GM18873 (cell line): Measurements from ENCODE around the gene PHF13.
"Not testable (repeated sequence)": the region's sequence is repeated elsewhere in the genome, so short reads cannot be mapped to it uniquely, and the experiment has no call there.

Experiments used
- ATAC-seq: cut with Tn5 transposase; IDR thresholded peaks from one replicate; pipeline ENCODE4 v1.9.1; 2021; ENCODE audit warnings: mild to moderate bottlenecking, moderate library complexity, moderate number of reproducible peaks; ENCODE audit not compliant: unreplicated experiment, low FRiP score

The PHF13 gene

DNA sequence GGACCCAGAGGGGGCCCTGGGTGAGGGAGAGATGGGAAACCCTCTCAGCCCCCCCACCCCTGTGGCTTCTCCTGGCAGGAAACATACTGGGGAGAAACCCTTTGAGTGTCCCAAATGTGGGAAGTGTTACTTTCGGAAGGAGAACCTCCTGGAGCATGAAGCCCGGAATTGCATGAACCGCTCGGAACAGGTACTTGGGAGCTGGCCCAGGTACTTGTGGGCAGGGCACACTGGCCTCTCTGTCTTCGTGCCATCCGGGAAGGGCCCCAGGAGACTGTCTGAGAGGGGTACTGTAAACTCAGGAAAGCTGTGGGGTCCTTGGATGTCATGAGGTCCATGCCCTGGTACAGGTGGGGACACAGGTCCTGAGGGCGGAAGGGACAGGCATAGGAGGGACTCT lies 27.7 kb upstream of the PHF13 start:
- ATAC-seq = no peak

GRCh38 chr1:6586404-6586816 lies 27.1 kb upstream of the PHF13 start:
- ATAC-seq = no peak

DNA sequence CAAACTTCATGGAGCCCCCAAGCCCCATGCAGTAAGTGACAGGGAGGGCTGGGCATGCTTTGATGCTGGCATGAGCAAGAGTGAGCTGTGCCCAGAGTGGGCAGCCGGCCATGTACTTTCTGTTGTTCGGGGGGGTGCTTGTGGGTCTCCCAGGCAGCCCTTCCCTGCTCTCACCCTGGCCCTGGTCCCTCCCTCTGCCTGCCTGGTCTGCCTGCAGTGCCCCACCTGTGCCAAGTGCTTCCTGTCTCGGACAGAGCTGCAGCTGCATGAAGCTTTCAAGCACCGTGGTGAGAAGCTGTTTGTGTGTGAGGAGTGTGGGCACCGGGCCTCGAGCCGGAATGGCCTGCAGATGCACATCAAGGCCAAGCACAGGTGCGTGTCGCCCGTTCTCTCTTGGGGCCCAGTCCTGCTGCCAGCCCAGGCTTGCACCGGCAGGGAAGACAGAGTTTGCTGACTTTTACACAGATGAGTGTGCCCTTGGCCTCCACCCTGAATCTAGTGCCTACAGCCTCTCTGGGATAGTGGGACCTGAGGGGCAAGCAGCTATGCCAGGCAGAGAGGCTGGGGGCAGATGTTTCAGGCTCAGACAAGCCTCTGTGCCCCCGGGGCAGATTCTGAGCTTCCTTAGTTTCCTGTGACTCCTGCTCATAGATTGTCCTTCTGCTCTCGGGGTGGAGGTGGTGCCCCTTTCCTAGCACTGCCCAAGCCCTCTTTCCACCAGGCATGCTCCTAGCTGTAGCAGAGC lies 26.1 kb upstream of the PHF13 start:
- no peak for ATAC-seq

DNA sequence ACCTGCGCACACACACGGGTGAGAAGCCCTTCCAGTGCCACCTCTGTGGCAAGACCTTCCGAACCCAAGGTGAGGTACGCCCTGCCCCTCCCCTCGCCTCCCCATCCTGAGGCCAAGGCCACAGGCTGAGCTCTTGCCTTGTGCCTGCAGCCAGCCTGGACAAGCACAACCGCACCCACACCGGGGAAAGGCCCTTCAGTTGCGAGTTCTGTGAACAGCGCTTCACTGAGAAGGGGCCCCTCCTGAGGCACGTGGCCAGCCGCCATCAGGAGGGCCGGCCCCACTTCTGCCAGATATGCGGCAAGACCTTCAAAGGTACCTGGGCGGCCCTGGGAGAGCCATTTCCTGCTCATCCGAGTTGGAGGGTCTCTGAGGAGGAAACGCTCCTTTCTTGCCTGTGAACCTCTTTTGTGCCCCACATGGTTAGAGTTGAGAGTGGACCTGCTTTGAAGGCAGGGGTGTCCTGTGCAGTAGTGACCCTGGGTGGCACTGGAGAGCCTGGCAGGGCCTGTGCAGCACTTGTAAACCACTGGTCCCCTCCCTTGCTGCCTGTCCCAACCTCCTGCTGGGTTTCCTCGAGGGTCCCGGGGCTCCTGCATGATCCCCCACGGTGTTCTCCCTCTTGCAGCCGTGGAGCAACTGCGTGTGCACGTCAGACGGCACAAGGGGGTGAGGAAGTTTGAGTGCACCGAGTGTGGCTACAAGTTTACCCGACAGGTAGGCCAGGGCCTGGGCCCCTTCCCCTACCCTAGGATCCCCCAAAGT lies 25.2 kb upstream of the PHF13 start:
- no peak for ATAC-seq

- no peak for ATAC-seq
Measured at GRCh38 chr1:6588893-6589520, 24.5 kb upstream of the PHF13 start.

DNA sequence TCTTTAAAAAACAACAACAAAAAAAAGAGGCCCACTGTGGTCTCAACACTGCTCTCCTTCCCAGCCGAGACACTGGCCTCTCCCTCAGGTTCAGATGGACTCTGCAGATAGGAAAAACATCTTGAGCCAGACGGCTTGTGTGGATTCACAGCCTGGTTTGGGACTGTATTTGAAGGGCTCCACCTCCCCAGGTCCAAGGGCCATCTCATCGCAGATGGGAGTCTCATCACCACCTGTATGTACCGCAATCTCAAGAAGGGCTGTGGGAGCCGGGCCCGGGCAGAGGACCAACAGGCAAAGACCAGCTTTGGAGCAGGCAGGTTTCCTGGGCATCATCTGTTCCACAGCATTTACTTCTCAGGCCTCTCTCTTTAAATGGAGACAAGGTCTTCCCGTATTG lies 23.5 kb upstream of the PHF13 start:
- ATAC-seq = no peak

DNA sequence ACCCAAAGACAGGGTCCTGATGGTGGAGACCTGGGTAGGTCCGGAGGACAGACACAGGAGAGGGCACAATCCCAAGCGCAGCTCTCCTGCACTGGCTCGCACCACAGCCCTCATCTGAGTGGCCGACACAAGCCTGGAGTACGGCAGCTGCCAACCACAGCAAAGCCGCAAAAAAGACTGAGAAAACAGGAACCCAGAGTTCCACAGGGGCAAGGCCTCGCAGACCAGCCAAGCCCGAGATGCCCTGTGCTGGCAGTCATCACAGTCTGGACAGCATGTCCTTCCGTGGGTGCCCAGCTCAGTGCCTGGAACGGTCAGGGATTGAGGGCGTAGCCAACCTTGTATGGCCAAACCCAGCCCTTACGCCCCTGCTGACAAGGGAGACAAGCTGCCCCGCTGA lies 22.3 kb upstream of the PHF13 start:
- ATAC-seq = no peak

DNA sequence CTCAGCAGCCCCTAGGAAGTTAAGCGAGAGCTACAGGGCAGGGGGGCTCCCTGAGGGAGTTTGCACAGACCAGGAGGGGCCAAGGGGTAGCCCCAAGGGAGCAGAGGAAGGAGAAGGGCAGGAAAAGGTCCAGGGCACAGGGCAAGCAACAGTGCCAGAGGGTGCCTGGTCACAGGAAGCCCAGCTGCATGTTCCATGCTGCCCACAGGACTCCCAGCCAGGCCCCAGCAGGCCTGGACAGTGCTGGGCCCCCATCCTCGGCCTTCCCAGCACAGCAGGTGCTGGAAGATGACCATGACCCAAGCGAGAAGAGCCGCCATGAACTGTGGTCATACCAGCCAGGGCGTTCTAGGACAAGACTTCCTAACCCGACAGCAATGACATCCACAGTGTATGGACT lies 21.9 kb upstream of the PHF13 start:
- no peak for ATAC-seq

GRCh38 chr1:6592441-6592840 lies 21.1 kb upstream of the PHF13 start:
- no peak for ATAC-seq

- no peak for ATAC-seq
Measured at GRCh38 chr1:6592865-6593593, 20.5 kb upstream of the PHF13 start.

GRCh38 chr1:6593810-6594209 lies 19.7 kb upstream of the PHF13 start:
- no peak for ATAC-seq

- ATAC-seq = no peak
Measured at GRCh38 chr1:6594977-6595740, 18.4 kb upstream of the PHF13 start.

GRCh38 chr1:6596351-6596750 lies 17.2 kb upstream of the PHF13 start:
- no peak for ATAC-seq

DNA sequence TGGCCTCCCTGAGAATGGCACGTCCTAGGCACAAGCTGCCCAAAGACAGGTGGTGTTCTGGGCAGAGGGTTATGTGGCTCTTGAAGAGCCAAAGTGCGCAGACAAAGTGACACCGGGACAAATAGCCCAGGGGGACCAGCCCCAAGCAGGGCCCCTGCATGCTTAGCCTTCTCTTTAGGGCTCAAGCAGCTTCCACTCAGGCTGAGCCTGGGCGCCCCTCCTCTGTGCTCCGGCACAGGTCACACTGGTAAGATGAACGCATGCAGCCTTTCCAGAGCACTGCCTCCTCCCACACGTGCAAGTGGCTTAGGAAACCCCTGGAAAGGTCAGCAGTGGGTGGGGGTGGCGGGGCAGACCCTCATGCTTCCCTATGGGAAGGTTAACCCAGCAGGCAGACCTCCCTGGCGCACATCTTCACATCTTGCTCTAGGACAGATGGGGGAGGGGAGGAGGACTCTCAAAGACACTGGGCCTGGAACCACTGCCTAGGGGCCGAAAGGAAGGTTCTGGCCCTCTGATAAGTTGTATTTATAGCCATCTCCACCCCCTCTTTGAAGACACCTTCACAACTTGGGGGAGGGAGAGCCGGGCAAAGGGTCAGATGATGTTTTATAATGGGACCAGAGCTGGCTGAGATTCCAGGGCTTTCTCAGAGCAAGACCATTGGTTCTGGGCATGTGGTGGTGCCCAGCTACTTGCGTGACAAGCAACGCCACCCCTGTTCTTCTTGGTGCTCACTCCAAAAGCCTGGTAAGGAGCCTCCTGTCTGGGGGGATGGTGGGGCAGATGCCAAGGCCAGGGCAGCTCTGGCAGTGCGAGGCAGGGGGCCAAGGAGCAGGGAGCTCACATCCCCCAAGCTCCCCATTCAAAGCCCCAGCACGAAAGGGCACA lies 16.4 kb upstream of the PHF13 start:
- ATAC-seq = no peak

- ATAC-seq = no peak
Measured at GRCh38 chr1:6597777-6598131, 15.8 kb upstream of the PHF13 start.

DNA sequence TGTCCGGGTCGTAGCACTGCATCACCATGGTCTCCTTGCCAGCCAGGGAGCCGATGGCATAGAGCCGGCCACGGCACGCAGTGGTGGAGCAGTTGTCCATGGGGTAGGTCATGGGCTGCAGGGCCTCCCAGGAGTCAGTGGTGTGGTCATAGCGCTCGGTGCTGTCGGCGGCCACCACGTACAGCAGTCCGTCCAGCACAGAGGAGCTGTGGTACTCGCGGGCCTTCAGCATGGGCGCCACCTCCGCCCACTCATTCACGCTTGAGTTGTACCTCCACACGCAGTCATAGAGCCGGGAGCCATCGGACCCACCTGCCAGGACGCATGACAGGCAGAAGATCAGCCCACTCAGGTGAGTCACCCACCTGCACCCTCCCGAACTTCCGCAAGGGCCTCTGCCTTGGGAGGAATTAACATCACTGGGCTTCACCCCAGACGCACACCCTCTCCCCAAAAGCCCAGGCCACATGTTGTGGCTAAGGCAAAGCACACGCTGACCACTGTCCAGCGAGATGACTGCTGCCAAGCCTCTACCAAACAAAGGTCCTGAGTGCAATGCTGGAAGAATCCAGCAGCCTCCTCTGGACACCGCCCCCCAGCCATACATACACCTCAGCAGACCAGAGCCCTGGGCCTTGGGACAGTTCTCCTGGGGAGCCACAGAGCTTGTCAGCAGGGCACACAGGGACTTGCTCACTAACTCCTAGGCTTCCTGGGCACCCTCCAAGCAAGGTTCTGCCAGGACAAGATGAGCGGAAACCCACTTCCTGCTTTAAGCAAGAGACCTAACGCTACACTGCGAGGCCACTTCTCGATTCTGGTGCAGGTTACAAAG lies 14.2 kb upstream of the PHF13 start:
- ATAC-seq = no peak

GRCh38 chr1:6599991-6600390 lies 13.5 kb upstream of the PHF13 start:
- ATAC-seq = not testable (repeated sequence)

GRCh38 chr1:6600410-6601048 lies 13.0 kb upstream of the PHF13 start:
- ATAC-seq = no peak
